Suprapubic skin (tissue), 4 donors: ENCODE measurements around the gene GNAI2. TPM values are rescaled to one million over a fixed set of nuclear protein-coding genes. Genes with fewer than 3 reads are reported as not detected.

ENCODE experiments used
- DNase-seq, 2 donors: peaks; one replicate each; pipeline ENCODE4 v3.0.0-alpha.2; 2019; ENCODE audit warnings: low spot score in 2 of 2
- H3K27ac ChIP-seq: fragments of 200-600 bp; sonication (generic); one replicate; pipeline ENCODE4 v1.5.1; 2019
- H3K27me3 ChIP-seq: fragments of 200-600 bp; sonication (generic); one replicate; pipeline ENCODE4 v1.5.1; 2019
- H3K36me3 ChIP-seq: fragments of 200-600 bp; sonication (generic); one replicate; pipeline ENCODE4 v1.5.1; 2019
- H3K4me1 ChIP-seq: fragments of 200-600 bp; sonication (generic); one replicate; pipeline ENCODE4 v1.5.1; 2019
- H3K4me3 ChIP-seq: fragments of 200-600 bp; sonication (generic); one replicate; pipeline ENCODE4 v1.5.1; 2019; ENCODE audit warnings: mild to moderate bottlenecking
- H3K9me3 ChIP-seq: fragments of 200-600 bp; sonication (generic); one replicate; pipeline ENCODE4 v1.5.1; 2019
- CTCF ChIP-seq, 2 donors: fragments of 200-600 bp in 1 of 2; fragments of 450-650 bp in 1 of 2; sonication (generic) in 1 of 2; IDR thresholded peaks; one replicate each; pipeline ENCODE4 v1.5.1; 2016 to 2019; ENCODE audit warnings: antibody characterized with exemption in 2 of 2, mild to moderate bottlenecking in 1 of 2, moderate library complexity in 1 of 2
- EP300 ChIP-seq: sonication (generic); formaldehyde crosslinking; IDR thresholded peaks from one replicate; pipeline ENCODE4 v1.6.1; 2017; ENCODE audit warnings: antibody characterized with exemption
- POLR2A ChIP-seq, 2 donors: fragments of 450-650 bp; IDR thresholded peaks; one replicate each; pipeline ENCODE4 v1.6.1; 2017; ENCODE audit warnings: antibody characterized with exemption in 2 of 2, mild to moderate bottlenecking in 2 of 2, moderate library complexity in 2 of 2
- POLR2AphosphoS5 ChIP-seq, 3 donors: sonication (generic); formaldehyde crosslinking; IDR thresholded peaks; one replicate each; pipeline ENCODE4 v1.6.1; 2017; ENCODE audit warnings: antibody characterized with exemption in 3 of 3
- WGBS: methylation state at CpG from one replicate; pipeline ENCODE4 v1.1.5; 2018; 5-methylcytosine and 5-hydroxymethylcytosine counted together
- total RNA-seq, 4 donors: library from RNA; depleted of rRNA; stranded (reverse); fragments of >200 nt; gene quantifications; one replicate each; pipeline ENCODE4 v1.1.0, GENCODE V29; 2016

Gene GNAI2
- total RNA-seq, 4 donors from 2014 or later, result 70.9 to 91.3 (median 76.7) TPM

GRCh38 chr3:50286322-50287227 lies 50.6 kb downstream of the GNAI2 start:
- no peak for DNase-seq
- Histone ChIP-seq H3K4me1 (peaks cover 13% of the 10 kb centered on the region), H3K9me3 (no peaks in the 10 kb centered on the region), H3K27me3 (no peaks in the 10 kb centered on the region), H3K27ac (no peak overlapping the region), H3K36me3 (peaks cover 46% of the 10 kb centered on the region), H3K4me3 (no peak overlapping the region)
- TF ChIP-seq CTCF (IDR thresholded peaks at IDR 0.05), result no peak
- no peak for TF ChIP-seq POLR2A (IDR thresholded peaks at IDR 0.05)
- no peak for TF ChIP-seq EP300
- TF ChIP-seq POLR2AphosphoS5 (IDR thresholded peaks at IDR 0.05), result no peak
- WGBS, result 86% methylated on average over 12 of the region's 28 CpGs

- WGBS, result 100% methylated on average over 1 of the region's 1 CpG
- TF ChIP-seq POLR2A (IDR thresholded peaks at IDR 0.05) (no peak), CTCF (IDR thresholded peaks at IDR 0.05) (no peak), POLR2AphosphoS5 (IDR thresholded peaks at IDR 0.05) (no peak), EP300 (no peak)
Observed at GRCh38 chr3:50287262-50287661, 51.3 kb downstream of the GNAI2 start.

GRCh38 chr3:50288387-50289007 lies 52.5 kb downstream of the GNAI2 start:
- no peak overlapping the region for H3K27ac ChIP-seq
- no peak for TF ChIP-seq POLR2AphosphoS5 (IDR thresholded peaks at IDR 0.05)
- TF ChIP-seq EP300, result no peak
- TF ChIP-seq CTCF (IDR thresholded peaks at IDR 0.05), result no peak
- no peak for TF ChIP-seq POLR2A (IDR thresholded peaks at IDR 0.05)
- H3K27me3 ChIP-seq, result no peaks in the 10 kb centered on the region
- H3K4me1 ChIP-seq, result peaks cover 26% of the 10 kb centered on the region
- H3K36me3 ChIP-seq, result peaks cover 46% of the 10 kb centered on the region
- no peak for DNase-seq
- H3K9me3 ChIP-seq, result no peaks in the 10 kb centered on the region
- H3K4me3 ChIP-seq, result no peak overlapping the region
- WGBS, result 91% methylated on average over 16 of the region's 23 CpGs

More at GRCh38 chr3:50287262-50287661, 51.3 kb downstream of the GNAI2 start:
- H3K4me3 ChIP-seq, result no peak overlapping the region
- DNase-seq, result no peak
- peaks cover 46% of the 10 kb centered on the region for H3K36me3 ChIP-seq
- H3K4me1 ChIP-seq, result peaks cover 14% of the 10 kb centered on the region
- H3K27ac ChIP-seq, result no peak overlapping the region
- no peaks in the 10 kb centered on the region for H3K27me3 ChIP-seq
- H3K9me3 ChIP-seq, result no peaks in the 10 kb centered on the region

GRCh38 chr3:50289130-50289529 lies 53.1 kb downstream of the GNAI2 start:
- H3K27me3 ChIP-seq, result no peaks in the 10 kb centered on the region
- no peak overlapping the region for H3K4me3 ChIP-seq
- H3K9me3 ChIP-seq, result no peaks in the 10 kb centered on the region
- TF ChIP-seq POLR2AphosphoS5 (IDR thresholded peaks at IDR 0.05) (no peak), CTCF (IDR thresholded peaks at IDR 0.05) (no peak), POLR2A (IDR thresholded peaks at IDR 0.05) (no peak), EP300 (no peak)
- DNase-seq, result no peak
- H3K27ac ChIP-seq, result no peak overlapping the region
- 93% methylated on average over 5 of the region's 6 CpGs for WGBS
- H3K4me1 ChIP-seq, result peaks cover 26% of the 10 kb centered on the region
- H3K36me3 ChIP-seq, result peaks cover 46% of the 10 kb centered on the region

- TF ChIP-seq CTCF (IDR thresholded peaks at IDR 0.05) (no peak), POLR2A (IDR thresholded peaks at IDR 0.05) (no peak), POLR2AphosphoS5 (IDR thresholded peaks at IDR 0.05) (no peak), EP300 (no peak)
- peak in 1 of 2 donors; percentile 76 for DNase-seq
- Histone ChIP-seq H3K27ac (no peak overlapping the region), H3K4me3 (no peak overlapping the region), H3K9me3 (no peaks in the 10 kb centered on the region), H3K36me3 (peaks cover 46% of the 10 kb centered on the region), H3K4me1 (peaks cover 26% of the 10 kb centered on the region), H3K27me3 (no peaks in the 10 kb centered on the region)
- 94% methylated on average over 9 of the region's 16 CpGs for WGBS
Observed at GRCh38 chr3:50290161-50290641, 54.2 kb downstream of the GNAI2 start.
